Tibial nerve (tissue), 4 donors: Measurements from ENCODE around the gene HIPK2. TPM values are rescaled to one million over a fixed set of nuclear protein-coding genes. Genes with fewer than 3 reads are reported as not detected.
A peak's percentile ranks its signal among the peaks of the same experiment; 100 is the strongest.

Experiments
- DNase-seq, 2 donors: peaks; one replicate each; pipeline ENCODE4 v3.0.0-alpha.2; 2019; ENCODE audit warnings: low spot score in 2 of 2
- H3K27ac ChIP-seq, 4 donors: fragments of 200-600 bp; sonication (generic) in 3 of 4; one replicate each; pipeline ENCODE4 v1.5.1; 2017 to 2019; ENCODE audit warnings: mild to moderate bottlenecking in 1 of 4
- H3K27me3 ChIP-seq, 2 donors: fragments of 200-600 bp; sonication (generic) in 1 of 2; one replicate each; pipeline versions ENCODE4 v1.5.1 to v1.6.0; 2017 to 2019
- H3K36me3 ChIP-seq, 3 donors: fragments of 200-600 bp; sonication (generic); one replicate each; pipeline ENCODE4 v1.5.1; 2018 to 2019
- H3K4me1 ChIP-seq, 4 donors: fragments of 200-600 bp; sonication (generic) in 3 of 4; one replicate each; pipeline ENCODE4 v1.5.1; 2017 to 2019
- H3K4me3 ChIP-seq, 4 donors: fragments of 200-600 bp; sonication (generic) in 3 of 4; one replicate each; pipeline ENCODE4 v1.5.1; 2017 to 2019; ENCODE audit warnings: mild to moderate bottlenecking in 1 of 4, moderate library complexity in 1 of 4
- H3K9me3 ChIP-seq, 4 donors: fragments of 200-600 bp; sonication (generic) in 3 of 4; one replicate each; pipeline ENCODE4 v1.5.1; 2017 to 2019
- CTCF ChIP-seq, 5 experiments: fragments of 200-600 bp in 3 of 5; fragments of 450-650 bp in 2 of 5; sonication (generic) in 3 of 5; IDR thresholded peaks; one replicate each; pipeline ENCODE4 v1.5.1; 2016 to 2019; ENCODE audit warnings: antibody characterized with exemption in 5 of 5, mild to moderate bottlenecking in 3 of 5, moderate library complexity in 2 of 5
- EP300 ChIP-seq, 2 donors: sonication (generic); formaldehyde crosslinking; IDR thresholded peaks; one replicate each; pipeline ENCODE4 v1.6.1; 2017; ENCODE audit warnings: antibody characterized with exemption in 2 of 2, mild to moderate bottlenecking in 1 of 2
- POLR2A ChIP-seq, 2 donors: fragments of 450-650 bp; IDR thresholded peaks; one replicate each; pipeline ENCODE4 v1.6.1; 2017; ENCODE audit warnings: antibody characterized with exemption in 2 of 2, mild to moderate bottlenecking in 2 of 2, moderate library complexity in 2 of 2
- WGBS, 2 donors: methylation state at CpG; one replicate each; pipeline ENCODE4 v1.1.5; 2018; 5-methylcytosine and 5-hydroxymethylcytosine counted together
- total RNA-seq, 4 donors: library from RNA; depleted of rRNA; stranded (reverse); fragments of >200 nt; gene quantifications; one replicate each; pipeline ENCODE4 v1.1.0, GENCODE V29; 2016

HIPK2 gene
- total RNA-seq, 4 donors from 2014 or later: 24.9 to 41.1 (median 29.7) TPM

- no peak for DNase-seq
- Histone ChIP-seq H3K4me3 (no peak overlapping the region), H3K27me3 (no peaks in the 10 kb centered on the region), H3K36me3 (no peaks in the 10 kb centered on the region), H3K4me1 (peaks cover 0 to 72% (median 19%) of the 10 kb centered on the region in 4 donors), H3K9me3 (no peaks in the 10 kb centered on the region), H3K27ac (peak overlapping the region in 2 of 4 donors; percentile 48 to 71)
- 85 to 86% methylated on average over 17 of the region's 17 CpGs for WGBS, 2 donors
- TF ChIP-seq POLR2A (IDR thresholded peaks at IDR 0.05) (no peak), CTCF (IDR thresholded peaks at IDR 0.05) (no peak), EP300 (IDR thresholded peaks at IDR 0.05) (no peak)
Observed at GRCh38 chr7:139739863-139740597, 37.8 kb downstream of the HIPK2 start.

GRCh38 chr7:139738772-139739171 lies 39.0 kb downstream of the HIPK2 start:
- TF ChIP-seq POLR2A (IDR thresholded peaks at IDR 0.05): no peak
- TF ChIP-seq EP300 (IDR thresholded peaks at IDR 0.05): no peak
- no peak for TF ChIP-seq CTCF (IDR thresholded peaks at IDR 0.05)
- Histone ChIP-seq H3K9me3 (no peaks in the 10 kb centered on the region), H3K27ac (peak overlapping the region in 3 of 4 donors; percentile 13 to 87 (median 81)), H3K36me3 (no peaks in the 10 kb centered on the region), H3K4me3 (no peak overlapping the region), H3K27me3 (no peaks in the 10 kb centered on the region), H3K4me1 (peaks cover 0 to 80% (median 31%) of the 10 kb centered on the region in 4 donors)
- no peak for DNase-seq
- WGBS, 2 donors: 90 to 93% methylated on average over 3 of the region's 3 CpGs

- TF ChIP-seq EP300 (IDR thresholded peaks at IDR 0.05) (peak in 1 of 2 donors; percentile 39), POLR2A (IDR thresholded peaks at IDR 0.05) (no peak), CTCF (IDR thresholded peaks at IDR 0.05) (no peak)
- no peaks in the 10 kb centered on the region for H3K36me3 ChIP-seq
- no peak for DNase-seq
- WGBS, 2 donors: 55 to 61% methylated on average over 6 of the region's 6 CpGs
- no peaks in the 10 kb centered on the region for H3K9me3 ChIP-seq
- peak overlapping the region; percentile 13 to 87 (median 73) for H3K27ac ChIP-seq
- H3K27me3 ChIP-seq: no peaks in the 10 kb centered on the region
- H3K4me1 ChIP-seq: peaks cover 0 to 83% (median 35%) of the 10 kb centered on the region in 4 donors
- no peak overlapping the region for H3K4me3 ChIP-seq
Observed at GRCh38 chr7:139738101-139738489, 39.7 kb downstream of the HIPK2 start.

GRCh38 chr7:139737221-139738100 lies 40.3 kb downstream of the HIPK2 start:
- no peak for DNase-seq
- 49 to 59% methylated on average over 10 of the region's 10 CpGs for WGBS, 2 donors
- Histone ChIP-seq H3K27ac (peak overlapping the region; percentile 13 to 87 (median 73)), H3K9me3 (no peaks in the 10 kb centered on the region), H3K4me3 (no peak overlapping the region), H3K4me1 (peaks cover 0 to 82% (median 41%) of the 10 kb centered on the region in 4 donors), H3K27me3 (no peaks in the 10 kb centered on the region), H3K36me3 (no peaks in the 10 kb centered on the region)
- no peak for TF ChIP-seq EP300 (IDR thresholded peaks at IDR 0.05)
- TF ChIP-seq POLR2A (IDR thresholded peaks at IDR 0.05): no peak
- TF ChIP-seq CTCF (IDR thresholded peaks at IDR 0.05): no peak
